ENCODE data around the gene NIT1. TPM values are rescaled to one million over a fixed set of nuclear protein-coding genes. Genes with fewer than 3 reads are reported as not detected.

The NIT1 gene
- total RNA-seq, result 10 to 100 TPM; 22.4 to 48.4 TPM
- 10 to 100 TPM; 48.6 to 53.7 TPM for polyA plus RNA-seq (ENCODE audit: insufficient read length in 2 of 2)
- long read RNA-seq, donor 1, transcript NIT1-203 (7 exons, 1,362 nt), result minor isoform, 8 of 18 reads
- long read RNA-seq, donor 1, transcript NIT1-216 (6 exons, 1,351 nt), result major isoform, 10 of 18 reads
- long read RNA-seq, donor 1, partial matches to known transcripts, result 0 of 18 reads
- long read RNA-seq, donor 1, other reads (novel, unspliced or antisense), result 0 of 18 reads
- long read RNA-seq, donor 2, partial matches to known transcripts, result 0 of 4 reads
- long read RNA-seq, donor 2, other reads (novel, unspliced or antisense), result 0 of 4 reads
- long read RNA-seq, donor 3, transcript NIT1-203 (7 exons, 1,362 nt), result major isoform, 6 of 13 reads
- long read RNA-seq, donor 3, partial matches to known transcripts, result 5 of 13 reads
- long read RNA-seq, donor 3, other reads (novel, unspliced or antisense), result 0 of 13 reads
- long read RNA-seq, donor 4, transcript NIT1-216 (6 exons, 1,351 nt), result major isoform, 8 of 20 reads
- long read RNA-seq, donor 4, partial matches to known transcripts, result 0 of 20 reads
- long read RNA-seq, donor 4, other reads (novel, unspliced or antisense), result 6 of 20 reads

- H3K9me3 ChIP-seq (ENCODE audit: control insufficient read depth, insufficient read depth, low read length), result no peaks in the 10 kb centered on the region
Measured at GRCh38 chr1:161117759-161118581, at the start of gene NIT1, which contains the start of gene PFDN2. TSS of gene NIT1 (plus strand) at chr1:161118105. CDS start at chr1:161118177, 72 bp downstream. TSS of gene PFDN2 (minus strand) at chr1:161118037. CDS start at chr1:161118026, 11 bp downstream.

DNA sequence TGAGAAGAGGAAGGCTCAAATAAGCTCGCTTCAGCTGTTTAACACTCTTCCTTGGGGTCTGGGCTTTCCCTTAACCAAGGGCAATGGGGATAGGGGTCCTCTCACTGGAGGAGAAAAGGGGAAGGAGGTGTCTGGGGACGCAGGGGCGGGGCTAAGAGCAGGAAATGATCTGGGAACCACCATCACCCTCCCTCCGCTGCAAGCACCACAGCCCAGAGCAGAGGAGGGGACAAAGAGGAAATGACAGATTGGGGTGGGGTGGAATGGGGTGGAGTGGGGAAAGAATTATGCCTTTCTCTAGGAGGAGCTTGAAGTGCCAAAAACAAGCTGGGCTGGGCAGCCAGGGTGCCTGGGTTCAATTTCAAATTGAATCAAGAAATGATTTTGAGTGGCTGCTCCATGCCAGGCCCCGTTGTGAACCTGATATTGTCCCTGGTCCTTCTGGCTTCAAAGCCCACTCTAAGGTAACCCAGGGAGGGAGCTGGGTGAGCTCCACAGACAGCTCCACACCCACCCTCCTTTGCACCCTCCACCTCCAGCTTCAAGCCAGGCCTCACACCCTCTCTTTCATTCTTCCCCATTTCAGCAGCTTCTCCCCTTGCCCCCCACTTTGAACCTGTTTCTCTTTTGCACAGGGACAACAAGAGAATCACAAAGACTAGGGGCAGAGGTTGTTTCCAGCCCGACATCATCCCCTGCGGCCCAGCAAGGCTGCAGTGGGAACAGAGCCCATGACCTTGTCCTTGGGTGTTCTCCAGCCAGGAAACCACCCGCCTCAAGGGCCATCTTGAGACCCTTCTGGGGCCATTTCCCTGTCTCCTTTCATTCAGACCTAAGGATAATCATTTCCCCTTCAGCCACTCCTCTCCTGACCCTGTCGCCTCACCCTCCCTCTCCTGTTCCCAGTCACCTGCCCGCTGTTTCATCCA is 49.3 kb upstream of the NIT1 start:
- H3K36me3 ChIP-seq (ENCODE audit: control insufficient read depth, insufficient read depth, low read length), result no peaks in the 10 kb centered on the region
- 86% methylated on average over 6 of the region's 10 CpGs for WGBS (ENCODE audit: insufficient coverage)
- H3K4me1 ChIP-seq (ENCODE audit: control insufficient read depth, insufficient read depth, low read length), result no peaks in the 10 kb centered on the region
- H3K27ac ChIP-seq (ENCODE audit: low read depth, low read length), result no peak overlapping the region
- no peaks in the 10 kb centered on the region for H3K9me3 ChIP-seq (ENCODE audit: control insufficient read depth, insufficient read depth, low read length)
- peak overlapping the region; percentile 0 for H3K4me3 ChIP-seq (ENCODE audit: low read depth, low read length)
- no peak for DNase-seq (ENCODE audit: low read depth in 4 of 6, low spot score in 6 of 6)
- no peaks in the 10 kb centered on the region for H3K27me3 ChIP-seq (ENCODE audit: control insufficient read depth, insufficient read depth, low read length)

More at GRCh38 chr1:161117759-161118581, at the start of gene NIT1, which contains the start of gene PFDN2:
- Histone ChIP-seq H3K4me1 (ENCODE audit: control insufficient read depth, insufficient read depth, low read length) (peaks cover 25% of the 10 kb centered on the region), H3K27me3 (ENCODE audit: control insufficient read depth, insufficient read depth, low read length) (no peaks in the 10 kb centered on the region), H3K27ac (ENCODE audit: low read depth, low read length) (peak within 1 kb of the TSS; percentile 88), H3K4me3 (ENCODE audit: low read depth, low read length) (peak within 1 kb of the TSS; percentile 73), H3K36me3 (ENCODE audit: control insufficient read depth, insufficient read depth, low read length) (peaks cover 31% of the 10 kb centered on the region)
- DNase-seq (ENCODE audit: low read depth in 4 of 6, low spot score in 6 of 6), result peak; percentile 71 to 95 (median 80)
- 0% methylated on average over 55 of the region's 58 CpGs for WGBS (ENCODE audit: insufficient coverage)

DNA sequence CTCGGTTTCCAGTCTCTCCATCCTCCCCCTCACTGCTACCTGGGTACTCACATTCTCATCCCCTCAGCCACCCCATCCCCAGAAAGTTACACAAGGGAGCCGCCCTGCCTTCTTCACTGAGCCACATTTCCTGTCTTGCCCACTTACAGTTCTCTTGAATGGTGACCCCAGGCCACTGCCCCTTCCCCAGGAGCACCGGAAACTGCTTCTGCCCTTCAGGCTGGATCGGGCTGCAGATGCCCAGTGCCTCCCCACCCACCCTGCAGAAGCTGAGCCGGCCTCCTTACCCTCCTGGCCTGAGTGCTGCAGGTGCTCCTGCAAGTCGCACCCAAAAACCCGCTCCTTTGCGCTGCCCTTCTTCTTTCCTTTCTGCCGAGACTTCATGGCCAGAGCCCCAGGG is 48.7 kb upstream of the NIT1 start:
- H3K27ac ChIP-seq (ENCODE audit: low read depth, low read length), result no peak overlapping the region
- H3K4me1 ChIP-seq (ENCODE audit: control insufficient read depth, insufficient read depth, low read length), result no peaks in the 10 kb centered on the region
- no peak for DNase-seq (ENCODE audit: low read depth in 4 of 6, low spot score in 6 of 6)
- peak overlapping the region; percentile 0 for H3K4me3 ChIP-seq (ENCODE audit: low read depth, low read length)
- H3K9me3 ChIP-seq (ENCODE audit: control insufficient read depth, insufficient read depth, low read length), result no peaks in the 10 kb centered on the region
- no peaks in the 10 kb centered on the region for H3K27me3 ChIP-seq (ENCODE audit: control insufficient read depth, insufficient read depth, low read length)
- 76% methylated on average over 8 of the region's 9 CpGs for WGBS (ENCODE audit: insufficient coverage)
- H3K36me3 ChIP-seq (ENCODE audit: control insufficient read depth, insufficient read depth, low read length), result no peaks in the 10 kb centered on the region

GRCh38 chr1:161069731-161070270 is 48.1 kb upstream of the NIT1 start, which contains the start of gene ARHGAP30:
TSS of gene ARHGAP30 (minus strand) at chr1:161069891. CDS start at chr1:161069624, 267 bp downstream.
- Histone ChIP-seq H3K27me3 (ENCODE audit: control insufficient read depth, insufficient read depth, low read length) (no peaks in the 10 kb centered on the region), H3K9me3 (ENCODE audit: control insufficient read depth, insufficient read depth, low read length) (no peaks in the 10 kb centered on the region), H3K36me3 (ENCODE audit: control insufficient read depth, insufficient read depth, low read length) (no peaks in the 10 kb centered on the region), H3K4me1 (ENCODE audit: control insufficient read depth, insufficient read depth, low read length) (no peaks in the 10 kb centered on the region), H3K4me3 (ENCODE audit: low read depth, low read length) (peak within 1 kb of the TSS; percentile 0), H3K27ac (ENCODE audit: low read depth, low read length) (no peak within 1 kb of the TSS)
- WGBS (ENCODE audit: insufficient coverage), result 64% methylated on average over 5 of the region's 9 CpGs
- peak in 1 of 6 donors; percentile 12 for DNase-seq (ENCODE audit: low read depth in 4 of 6, low spot score in 6 of 6)

GRCh38 chr1:161070761-161071160 is 47.1 kb upstream of the NIT1 start:
- no peaks in the 10 kb centered on the region for H3K27me3 ChIP-seq (ENCODE audit: control insufficient read depth, insufficient read depth, low read length)
- no peaks in the 10 kb centered on the region for H3K36me3 ChIP-seq (ENCODE audit: control insufficient read depth, insufficient read depth, low read length)
- H3K4me1 ChIP-seq (ENCODE audit: control insufficient read depth, insufficient read depth, low read length), result no peaks in the 10 kb centered on the region
- 80% methylated on average over 3 of the region's 4 CpGs for WGBS (ENCODE audit: insufficient coverage)
- no peaks in the 10 kb centered on the region for H3K9me3 ChIP-seq (ENCODE audit: control insufficient read depth, insufficient read depth, low read length)
- DNase-seq (ENCODE audit: low read depth in 4 of 6, low spot score in 6 of 6), result no peak
- no peak overlapping the region for H3K4me3 ChIP-seq (ENCODE audit: low read depth, low read length)
- no peak overlapping the region for H3K27ac ChIP-seq (ENCODE audit: low read depth, low read length)

DNA sequence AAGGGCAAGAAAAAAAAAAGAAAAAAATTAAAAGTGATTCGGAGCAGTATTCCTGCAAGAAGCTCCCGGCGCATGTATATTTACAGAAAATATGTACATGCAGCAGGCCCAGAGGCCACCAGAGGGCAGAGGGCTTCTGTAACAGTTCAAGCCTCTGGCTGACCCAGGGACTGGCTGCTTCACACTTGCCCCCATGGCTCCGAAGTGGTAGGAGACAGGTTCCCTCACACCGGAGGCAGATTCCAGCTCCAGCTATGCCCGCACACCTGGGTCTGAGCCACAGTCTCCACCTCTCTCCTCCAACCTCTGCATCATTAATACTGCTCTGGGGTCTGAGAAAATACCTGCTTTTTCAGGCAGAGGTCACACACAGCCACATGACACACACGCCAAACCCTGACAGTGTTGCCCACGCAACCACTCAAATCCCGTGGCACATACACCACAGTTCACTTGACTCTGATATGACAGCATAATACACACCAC is 46.0 kb upstream of the NIT1 start:
- DNase-seq (ENCODE audit: low read depth in 4 of 6, low spot score in 6 of 6), result peak in 1 of 6 donors; percentile 11
- H3K27ac ChIP-seq (ENCODE audit: low read depth, low read length), result no peak overlapping the region
- H3K9me3 ChIP-seq (ENCODE audit: control insufficient read depth, insufficient read depth, low read length), result no peaks in the 10 kb centered on the region
- H3K36me3 ChIP-seq (ENCODE audit: control insufficient read depth, insufficient read depth, low read length), result no peaks in the 10 kb centered on the region
- no peak overlapping the region for H3K4me3 ChIP-seq (ENCODE audit: low read depth, low read length)
- WGBS (ENCODE audit: insufficient coverage), result 78% methylated on average over 9 of the region's 9 CpGs
- H3K4me1 ChIP-seq (ENCODE audit: control insufficient read depth, insufficient read depth, low read length), result no peaks in the 10 kb centered on the region
- H3K27me3 ChIP-seq (ENCODE audit: control insufficient read depth, insufficient read depth, low read length), result no peaks in the 10 kb centered on the region

GRCh38 chr1:161072751-161073449 is 45.0 kb upstream of the NIT1 start:
- Histone ChIP-seq H3K27ac (ENCODE audit: low read depth, low read length) (no peak overlapping the region), H3K4me3 (ENCODE audit: low read depth, low read length) (no peak overlapping the region), H3K9me3 (ENCODE audit: control insufficient read depth, insufficient read depth, low read length) (no peaks in the 10 kb centered on the region), H3K27me3 (ENCODE audit: control insufficient read depth, insufficient read depth, low read length) (no peaks in the 10 kb centered on the region), H3K36me3 (ENCODE audit: control insufficient read depth, insufficient read depth, low read length) (no peaks in the 10 kb centered on the region), H3K4me1 (ENCODE audit: control insufficient read depth, insufficient read depth, low read length) (no peaks in the 10 kb centered on the region)
- DNase-seq (ENCODE audit: low read depth in 4 of 6, low spot score in 6 of 6), result no peak
- 62% methylated on average over 19 of the region's 19 CpGs for WGBS (ENCODE audit: insufficient coverage)

DNA sequence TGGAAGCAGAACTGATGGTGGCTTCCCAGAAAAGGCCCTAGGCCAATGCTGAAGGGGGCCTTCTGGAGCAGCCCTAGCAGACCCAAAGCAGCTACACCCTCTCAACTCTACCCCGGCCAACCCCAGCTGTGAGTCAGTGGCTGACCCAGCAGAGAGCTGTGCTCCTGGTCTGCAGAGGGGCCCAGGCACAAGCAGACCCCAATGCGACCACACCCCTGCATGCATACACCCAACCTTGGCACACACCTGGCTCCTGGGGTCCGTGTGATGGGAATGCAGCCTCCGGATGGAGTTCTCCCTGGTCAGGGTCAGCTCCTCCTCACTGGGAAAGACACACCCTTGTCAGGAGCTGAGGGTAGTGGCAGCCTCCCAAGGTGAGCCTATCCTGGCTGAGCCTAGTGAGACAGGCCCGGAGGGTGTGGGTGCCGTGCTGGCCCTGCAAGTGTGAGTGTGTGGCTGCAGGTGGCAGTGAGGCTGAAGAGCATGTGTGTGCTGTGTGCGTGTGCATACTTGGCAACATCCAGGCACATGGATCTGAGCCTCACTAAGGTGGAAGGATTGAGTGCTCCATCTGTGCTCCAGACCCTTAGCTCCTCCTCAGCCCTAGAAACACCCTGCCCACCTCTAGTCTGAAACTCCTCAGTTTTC is 44.3 kb upstream of the NIT1 start:
- Histone ChIP-seq H3K36me3 (ENCODE audit: control insufficient read depth, insufficient read depth, low read length) (no peaks in the 10 kb centered on the region), H3K9me3 (ENCODE audit: control insufficient read depth, insufficient read depth, low read length) (no peaks in the 10 kb centered on the region), H3K27me3 (ENCODE audit: control insufficient read depth, insufficient read depth, low read length) (no peaks in the 10 kb centered on the region), H3K27ac (ENCODE audit: low read depth, low read length) (no peak overlapping the region), H3K4me3 (ENCODE audit: low read depth, low read length) (no peak overlapping the region), H3K4me1 (ENCODE audit: control insufficient read depth, insufficient read depth, low read length) (no peaks in the 10 kb centered on the region)
- WGBS (ENCODE audit: insufficient coverage), result 90% methylated on average over 5 of the region's 7 CpGs
- no peak for DNase-seq (ENCODE audit: low read depth in 4 of 6, low spot score in 6 of 6)
